Inflammatory macrophage treated with lipopolysaccharide for 1 hour (primary cell): ENCODE results near the gene CXCL12.

Experiments used
- DNase-seq, 2 donors: peaks; one replicate each; pipeline ENCODE4 v3.0.0-alpha.2; 2020 to 2022

Gene CXCL12

GRCh38 chr10:44333511-44333910, 51.4 kb downstream of the CXCL12 start:
- no peak for DNase-seq

- DNase-seq, result no peak
Observed at GRCh38 chr10:44332465-44332864, 52.4 kb downstream of the CXCL12 start.

DNA sequence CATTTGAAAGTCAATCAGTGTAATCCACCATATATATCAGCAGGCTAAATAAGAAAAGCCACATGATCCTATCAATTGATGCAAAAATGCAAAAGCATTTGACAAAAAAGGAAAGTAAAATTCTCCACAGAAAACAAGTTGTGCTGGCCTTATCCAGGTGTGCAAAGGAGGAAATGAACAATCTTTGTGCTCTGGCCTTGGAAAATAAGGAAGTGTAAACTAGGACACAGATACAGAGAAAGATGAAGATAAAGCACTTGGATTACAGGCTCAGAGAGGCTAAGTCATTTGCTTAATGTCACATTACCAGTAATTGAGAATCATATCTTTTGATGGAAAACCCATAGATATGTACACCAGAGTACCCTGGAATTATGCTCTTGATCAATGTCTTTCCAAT, 54.5 kb downstream of the CXCL12 start:
- DNase-seq, result no peak

DNA sequence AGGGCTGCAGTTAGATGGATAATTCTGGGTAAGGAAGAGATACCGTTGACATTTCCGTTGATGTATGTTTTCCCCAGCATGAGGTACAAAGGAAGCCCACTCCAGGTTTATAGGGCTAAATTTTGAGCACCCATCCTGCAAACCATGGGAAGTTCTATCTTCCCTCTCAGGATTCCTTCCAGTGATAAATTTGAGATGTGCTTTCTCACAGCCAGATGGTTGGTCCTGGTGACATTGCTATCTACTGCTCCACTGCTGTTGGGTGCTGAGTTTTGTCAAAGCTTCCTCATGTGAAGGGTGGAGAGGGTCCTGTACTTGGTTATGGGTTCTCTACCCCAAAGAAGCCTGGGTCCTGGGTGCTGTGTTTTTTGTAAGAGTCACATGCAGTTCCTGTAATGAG, 57.4 kb downstream of the CXCL12 start:
- DNase-seq, result no peak
